GM12878 (cell line): ENCODE measurements around the gene BRD1.

ENCODE experiments used
- MAX ChIP-seq: IDR thresholded peaks from 2 replicates; pipeline ENCODE4 v1.6.1; 2012; ENCODE audit warnings: low read depth, low read length, improper control_type of control experiment
- NFIC ChIP-seq: IDR thresholded peaks from 2 replicates; pipeline ENCODE4 v1.6.1; 2012; ENCODE audit warnings: low read depth, mild to moderate bottlenecking, inconsistent platforms, low read length, moderate library complexity
- TBL1XR1 ChIP-seq: IDR thresholded peaks from 2 replicates; pipeline ENCODE4 v1.6.1; 2012; ENCODE audit warnings: low read depth, low read length, improper control_type of control experiment

DNA sequence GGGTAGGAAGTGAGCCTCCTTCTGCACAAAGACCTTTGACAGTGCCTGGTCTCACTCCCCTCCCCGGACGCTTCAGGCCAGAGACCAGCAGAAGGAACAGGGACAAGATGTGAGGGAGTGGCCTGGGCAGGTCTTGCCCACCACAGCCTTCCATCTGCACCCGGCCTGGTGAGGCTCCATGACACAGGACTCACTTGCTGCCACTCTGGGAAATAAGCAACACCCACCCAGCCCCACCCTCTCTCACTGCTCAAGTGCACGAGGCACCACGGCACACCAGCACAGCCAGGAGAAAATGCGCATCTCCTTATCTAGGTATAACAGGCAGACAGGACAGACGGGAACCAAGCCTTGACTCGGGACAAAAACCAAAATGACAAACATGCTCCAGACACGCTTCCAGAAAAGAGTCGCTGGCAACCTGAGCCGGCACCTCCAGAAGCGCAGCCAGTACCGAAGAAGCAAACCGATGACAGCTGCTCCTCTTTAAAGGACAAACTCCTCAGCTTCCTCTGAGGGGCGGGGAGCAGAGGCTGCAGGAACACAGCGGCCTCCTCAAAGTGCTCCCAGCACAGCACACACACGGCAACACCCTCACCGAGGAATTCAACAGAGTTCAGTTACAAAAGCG, 41.7 kb downstream of the BRD1 start:
- TF ChIP-seq MAX (no peak), TBL1XR1 (no peak), NFIC (no peak)
